GM12878 (cell line): Measurements from ENCODE around the gene PYGO2. TPM values are rescaled to one million over a fixed set of nuclear protein-coding genes. Genes with fewer than 3 reads are reported as not detected.

Experiments
- ATAC-seq: fragments of 200-7000 bp; cut with Tn5 transposase; 3 replicates; pipeline ENCODE4 v1.9.1; 2020; ENCODE audit warnings: mild to moderate bottlenecking, moderate library complexity
- BruUV-seq: library from RNA; stranded (reverse); fragments of 400-500 nt; replicated peaks from 2 replicates; lab custom pipeline; 2021; lab: Mats Ljungman, UMichigan
- CTCF ChIA-PET: fragments of 300-600 bp; sonication (Branson Sonifier 250); formaldehyde crosslinking; extraction: SDS; loops from one replicate; lab custom pipeline; 2021; ENCODE audit warnings: inconsistent platforms; lab: Yijun Ruan, JAX
- POLR2A ChIA-PET: fragments of 350-600 bp; formaldehyde crosslinking; extraction: SDS; loops from one replicate; lab custom pipeline; 2021; ENCODE audit warnings: inconsistent platforms; lab: Charles Lee
- RAD21 ChIA-PET: fragments of 300-600 bp; sonication (Branson Sonifier 250); formaldehyde crosslinking; loops from one replicate; lab custom pipeline; 2023; ENCODE audit warnings: antibody characterized with exemption; ENCODE audit not compliant: unreplicated experiment; lab: Charles Lee
- SMC1A ChIA-PET: fragments of 300-600 bp; sonication (Branson Sonifier 250); formaldehyde crosslinking; loops from one replicate; lab custom pipeline; 2023; ENCODE audit not compliant: unreplicated experiment, uncharacterized antibody; lab: Charles Lee
- DNase-seq: peaks from one replicate; pipeline ENCODE4 v3.0.0-alpha.2; 2011; ENCODE audit warnings: low read depth, low spot score
- FAIRE-seq: peaks from 3 replicates; lab custom pipeline; 2011; peaks lifted over from hg19 to GRCh38; lab: Jason Lieb, UNC
- H2AFZ ChIP-seq: 2 replicates; pipeline ENCODE4 v1.6.0; 2011; ENCODE audit warnings: low read depth, low read length, control low read depth; ENCODE audit not compliant: control insufficient read depth
- H3K27ac ChIP-seq: 2 replicates; pipeline ENCODE4 v1.5.1; 2011; ENCODE audit warnings: control low read depth; ENCODE audit not compliant: control insufficient read depth, insufficient read depth
- H3K27me3 ChIP-seq, 2 experiments: replicated peaks in 1 of 2; 2 replicates each; pipeline versions ENCODE4 v1.6.0 to v1.6.1; 2011; ENCODE audit warnings: low read length in 1 of 2; ENCODE audit not compliant: control insufficient read depth in 2 of 2, insufficient read depth in 2 of 2
- H3K36me3 ChIP-seq, 2 experiments: 2 replicates each; pipeline ENCODE4 v1.5.1; 2011; ENCODE audit warnings: low read length in 1 of 2; ENCODE audit not compliant: control insufficient read depth in 2 of 2, insufficient read depth in 2 of 2
- H3K4me1 ChIP-seq: 2 replicates; pipeline ENCODE4 v1.6.1; 2011; ENCODE audit warnings: mild to moderate bottlenecking, low read length, moderate library complexity, mixed read lengths; ENCODE audit not compliant: control insufficient read depth, insufficient read depth
- H3K4me2 ChIP-seq: 2 replicates; pipeline ENCODE4 v1.6.0; 2011; ENCODE audit warnings: control low read depth; ENCODE audit not compliant: control insufficient read depth, insufficient read depth
- H3K4me3 ChIP-seq: fragments of 200-600 bp; sonication (generic); 2 replicates; pipeline ENCODE4 v1.5.1; 2016
- H3K79me2 ChIP-seq: 2 replicates; pipeline ENCODE4 v1.6.0; 2011; ENCODE audit warnings: low read length; ENCODE audit not compliant: control insufficient read depth, insufficient read depth
- H3K9ac ChIP-seq: 2 replicates; pipeline ENCODE4 v1.8.0; 2011; ENCODE audit warnings: low read length, control low read depth, mixed read lengths; ENCODE audit not compliant: control insufficient read depth, insufficient read depth
- H3K9me3 ChIP-seq: replicated peaks from 3 replicates; pipeline ENCODE4 v1.5.1; 2011; ENCODE audit warnings: mild to moderate bottlenecking, low read length; ENCODE audit not compliant: control insufficient read depth, insufficient read depth
- H4K20me1 ChIP-seq: 2 replicates; pipeline ENCODE4 v1.6.0; 2011; ENCODE audit not compliant: control insufficient read depth, insufficient read depth
- SMARCA5 ChIP-seq: fragments of 450-650 bp; IDR thresholded peaks from 2 replicates; pipeline ENCODE4 v1.6.1; 2017; ENCODE audit warnings: mild to moderate bottlenecking
- WGBS: methylation state at CpG from one replicate; pipeline ENCODE4 v1.1.6; 2016; ENCODE audit warnings: low lambda C conversion rate; ENCODE audit not compliant: insufficient replicate concordance, insufficient coverage; ENCODE audit errors: missing lambda C conversion rate; 5-methylcytosine and 5-hydroxymethylcytosine counted together
- in situ Hi-C: fragments of 300-500 bp; cut with MboI; formaldehyde crosslinking; loops from 9 replicates; pipeline ENCODE4 v1.14.3; 2018; ENCODE audit warnings: mixed read lengths
- intact Hi-C: fragments of 100-400 bp; cut with micrococcal nuclease; formaldehyde crosslinking; loops from one replicate; pipeline ENCODE4 v1.14.2; 2022; ENCODE audit not compliant: unreplicated experiment
- polyA plus RNA-seq, 11 experiments: library from polyadenylated mRNA; depleted of rRNA in 4 of 11; unstranded in 6 of 11; stranded (reverse) in 5 of 11; fragments of >200 nt; fragmentation: Nextera tagmentation in 4 of 11; fragmentation: Illumina TruSeq in 1 of 11; extraction: Ambion mirVana in 4 of 11; extraction: Trizol in 1 of 11; gene quantifications; 1 replicate in 1 of 11; 2 replicates in 10 of 11; pipeline versions ENCODE4 v1.2.1 to v1.2.3, GENCODE V29; 2011 to 2016; ENCODE audit warnings: inconsistent platforms in 2 of 11, missing spikeins in 2 of 11, low read depth in 1 of 11
- total RNA-seq, 4 experiments: library from RNA; depleted of rRNA in 3 of 4; stranded (reverse); fragments of >200 nt in 3 of 4; fragmentation: Illumina TruSeq in 1 of 4; extraction: Trizol in 1 of 4; gene quantifications; 2 replicates each; pipeline versions ENCODE4 v1.2.1 to v1.2.3, GENCODE V29; 2013 to 2021
- TF ChIP-seq, protein P1 (sequence below), 3 experiments: IDR thresholded peaks in 2 of 3; conservative IDR thresholded peaks in 1 of 3; 2 replicates each; pipeline ENCODE4 v1.5.1; 2011; ENCODE audit warnings: low read depth in 3 of 3, low read length in 3 of 3, mild to moderate bottlenecking in 3 of 3, control low read depth in 2 of 3, moderate library complexity in 2 of 3, inconsistent platforms in 1 of 3, mixed read lengths in 1 of 3; ENCODE audit not compliant: control insufficient read depth in 2 of 3, insufficient read depth in 1 of 3; ENCODE audit errors: extremely low read depth in 1 of 3

The PYGO2 gene
- total and polyA plus RNA-seq, 10 of the 15 experiments (the other 5 are each of a cell fraction or from before 2014, with no cell fraction given): 8.1 to 33.8 (median 23.5) TPM

DNA sequence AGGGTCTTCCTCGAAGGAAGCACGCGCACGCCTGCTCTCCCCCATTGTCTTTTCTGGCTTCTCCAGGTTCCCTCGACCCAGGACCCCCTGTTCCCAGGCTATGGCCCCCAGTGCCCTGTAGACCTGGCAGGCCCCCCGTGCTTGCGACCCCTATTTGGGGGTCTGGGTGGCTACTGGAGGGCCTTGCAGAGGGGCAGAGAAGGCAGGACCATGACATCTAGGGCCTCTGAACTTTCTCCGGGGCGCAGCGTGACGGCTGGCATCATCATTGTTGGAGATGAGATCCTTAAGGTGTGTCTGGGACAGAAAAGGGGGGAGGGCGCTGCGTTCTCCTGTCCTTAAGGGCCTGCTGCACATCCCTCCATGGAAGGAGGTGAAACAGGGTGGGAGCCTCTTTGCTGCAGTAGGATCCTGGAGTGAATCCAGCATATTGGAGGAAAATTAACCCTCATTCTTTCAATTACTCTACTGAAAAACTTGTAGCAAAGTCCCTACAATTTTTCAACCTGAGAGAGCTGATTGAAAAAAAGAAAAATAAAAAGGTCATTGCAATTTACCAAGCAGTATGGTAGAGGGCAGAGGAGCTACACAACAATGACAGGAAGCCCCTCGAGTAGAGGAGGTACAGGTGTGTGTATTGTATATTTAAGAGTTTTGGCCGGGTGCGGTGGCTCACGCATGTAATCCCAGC lies 22.3 kb upstream of the PYGO2 start:
- Histone ChIP-seq H3K27me3 (no peaks in the 10 kb centered on the region), H3K9ac (peak overlapping the region; percentile 91), H3K36me3 (peaks cover 12 to 20% of the 10 kb centered on the region in 2 experiments), H3K79me2 (peaks cover 22% of the 10 kb centered on the region), H4K20me1 (no peaks in the 10 kb centered on the region), H3K27ac (peak overlapping the region; percentile 52), H3K4me1 (peaks cover 6% of the 10 kb centered on the region), H3K4me3 (peak overlapping the region; percentile 96), H2AFZ (no peak overlapping the region), H3K4me2 (peak overlapping the region; percentile 83), H3K9me3 (no peaks in the 10 kb centered on the region)
- ChIA-PET RAD21 (interaction anchor here (0.7 to 3.0 kb wide), 13 partner anchors 10 to 118 kb away, joined by 3 to 24 read pairs (median 4); partner anchors contain the start of genes LENEP, PBXIP1 and SHC1), SMC1A (interaction anchor here (0.6 to 6.5 kb wide), 17 partner anchors 10 to 804 kb away, joined by 3 to 69 read pairs (median 4); partner anchors contain the start of genes CKS1B, LENEP, PBXIP1 and PYGO2), POLR2A (interaction anchor here (0.7 to 3.0 kb wide), 17 partner anchors 9 to 49 kb away, joined by 3 to 17 read pairs (median 6); partner anchors contain the start of genes CKS1B, DCST1, DCST2 and LENEP), CTCF (interaction anchor here (0.6 to 20.6 kb wide), 16 partner anchors 9 to 962 kb away, joined by 3 to 226 read pairs (median 5); partner anchors contain the start of genes CKS1B, LENEP, PBXIP1 and PMVK)
- ATAC-seq (no peak), DNase-seq (no peak), FAIRE-seq (no peak)
- WGBS: 2% methylated on average over 17 of the region's 17 CpGs
- TF ChIP-seq, protein P1, sequence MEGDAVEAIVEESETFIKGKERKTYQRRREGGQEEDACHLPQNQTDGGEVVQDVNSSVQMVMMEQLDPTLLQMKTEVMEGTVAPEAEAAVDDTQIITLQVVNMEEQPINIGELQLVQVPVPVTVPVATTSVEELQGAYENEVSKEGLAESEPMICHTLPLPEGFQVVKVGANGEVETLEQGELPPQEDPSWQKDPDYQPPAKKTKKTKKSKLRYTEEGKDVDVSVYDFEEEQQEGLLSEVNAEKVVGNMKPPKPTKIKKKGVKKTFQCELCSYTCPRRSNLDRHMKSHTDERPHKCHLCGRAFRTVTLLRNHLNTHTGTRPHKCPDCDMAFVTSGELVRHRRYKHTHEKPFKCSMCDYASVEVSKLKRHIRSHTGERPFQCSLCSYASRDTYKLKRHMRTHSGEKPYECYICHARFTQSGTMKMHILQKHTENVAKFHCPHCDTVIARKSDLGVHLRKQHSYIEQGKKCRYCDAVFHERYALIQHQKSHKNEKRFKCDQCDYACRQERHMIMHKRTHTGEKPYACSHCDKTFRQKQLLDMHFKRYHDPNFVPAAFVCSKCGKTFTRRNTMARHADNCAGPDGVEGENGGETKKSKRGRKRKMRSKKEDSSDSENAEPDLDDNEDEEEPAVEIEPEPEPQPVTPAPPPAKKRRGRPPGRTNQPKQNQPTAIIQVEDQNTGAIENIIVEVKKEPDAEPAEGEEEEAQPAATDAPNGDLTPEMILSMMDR (IDR thresholded peaks at IDR 0.05 in 2 of 3, conservative IDR thresholded peaks at IDR 0.05 in 1 of 3; ENCODE audit: control insufficient read depth in 2 of 3, extremely low read depth in 1 of 3, insufficient read depth in 1 of 3, low read depth in 3 of 3, low read length in 3 of 3): peak in 1 of 3 experiments; percentile 11; a peak in 1 of 6 replicates
- no peak for TF ChIP-seq SMARCA5
- in situ Hi-C loops (no loop called here), intact Hi-C loops (loop anchor here (2.0 kb wide), 2 partner anchors 15 to 33 kb away; no protein-coding TSS in a partner anchor)
- no TSS peak for BruUV-seq
